NB4 (cell line): Measurements from ENCODE around the gene RNF19B.

Source experiments
- DNase-seq: peaks from one replicate; pipeline ENCODE4 v3.0.0; 2010; ENCODE audit warnings: low read depth
- H3K4me3 ChIP-seq: one replicate; pipeline ENCODE4 v1.5.1; 2011; ENCODE audit warnings: mild to moderate bottlenecking, low read depth, low read length, moderate library complexity
- CTCF ChIP-seq: IDR thresholded peaks from one replicate; pipeline ENCODE4 v1.5.1; 2012; ENCODE audit warnings: low read depth, low read length
- MAX ChIP-seq: IDR thresholded peaks from 2 replicates; pipeline ENCODE4 v1.6.1; 2011; ENCODE audit warnings: low read depth, low read length
- MYC ChIP-seq: IDR thresholded peaks from 2 replicates; pipeline ENCODE4 v1.6.1; 2011; ENCODE audit warnings: low read depth, low read length
- POLR2A ChIP-seq: IDR thresholded peaks from 2 replicates; pipeline ENCODE4 v1.6.1; 2011; ENCODE audit warnings: mild to moderate bottlenecking; ENCODE audit not compliant: insufficient read length; ENCODE audit errors: extremely low read depth

RNF19B gene

GRCh38 chr1:32964461-32965250, at the start of gene RNF19B:
Gene RNF19B (minus strand): TSS chr1:32964809. CDS start chr1:32964685, 124 bp downstream.
- peak within 1 kb of the TSS; percentile 66 for H3K4me3 ChIP-seq
- DNase-seq = peak; percentile 96
- TF ChIP-seq POLR2A (peak; percentile 97), CTCF (no peak), MAX (no peak), MYC (peak; percentile 45; the same call in 1 of the 2 replicates)

- TF ChIP-seq POLR2A (no peak), MAX (no peak), CTCF (no peak)
- DNase-seq = no peak
These were observed 49.2 kb upstream of the RNF19B start for GRCh38 chr1:33013791-33014190.

GRCh38 chr1:33012165-33012564, 47.6 kb upstream of the RNF19B start:
- H3K4me3 ChIP-seq = no peak overlapping the region
- TF ChIP-seq MAX (no peak), POLR2A (no peak), MYC (no peak), CTCF (no peak)

More at GRCh38 chr1:33013791-33014190, 49.2 kb upstream of the RNF19B start:
- no peak overlapping the region for H3K4me3 ChIP-seq

GRCh38 chr1:33010932-33011731, 46.5 kb upstream of the RNF19B start:
- TF ChIP-seq CTCF (no peak), POLR2A (no peak), MYC (no peak), MAX (no peak)
- DNase-seq = no peak
- H3K4me3 ChIP-seq = no peak overlapping the region

More at GRCh38 chr1:33012165-33012564, 47.6 kb upstream of the RNF19B start:
- no peak for DNase-seq

GRCh38 chr1:33009561-33009960, 45.0 kb upstream of the RNF19B start:
- H3K4me3 ChIP-seq = no peak overlapping the region
- no peak for DNase-seq
- TF ChIP-seq CTCF = no peak
- TF ChIP-seq MYC = no peak
- TF ChIP-seq POLR2A = no peak
- TF ChIP-seq MAX = no peak
